Measurements from ENCODE around the gene PELO.

GRCh38 chr5:52830650-52831049 is 42.9 kb downstream of the PELO start:
- TF ChIP-seq TCF4 (CRISPR knock-in tag; IDR thresholded peaks at IDR 0.05; ENCODE audit: borderline replicate concordance), result no peak
- TF ChIP-seq PATZ1 (CRISPR knock-in tag; IDR thresholded peaks at IDR 0.05; ENCODE audit: borderline replicate concordance), result no peak
- TF ChIP-seq ESRRG (CRISPR knock-in tag; IDR thresholded peaks at IDR 0.05), result no peak
- no peak for TF ChIP-seq TOX (CRISPR knock-in tag; IDR thresholded peaks at IDR 0.05; ENCODE audit: borderline replicate concordance)
- TF ChIP-seq TSHZ2 (CRISPR knock-in tag; IDR thresholded peaks at IDR 0.05), result no peak
- TF ChIP-seq ZC3H10 (CRISPR knock-in tag; IDR thresholded peaks at IDR 0.05), result no peak
- TF ChIP-seq PPARA (CRISPR knock-in tag; IDR thresholded peaks at IDR 0.05; ENCODE audit: borderline replicate concordance), result no peak
- TF ChIP-seq RARB (CRISPR knock-in tag; IDR thresholded peaks at IDR 0.05), result no peak
- TF ChIP-seq CSDC2 (CRISPR knock-in tag; IDR thresholded peaks at IDR 0.05), result no peak
- TF ChIP-seq CREB5 (CRISPR knock-in tag; IDR thresholded peaks at IDR 0.05; ENCODE audit: low read depth), result no peak
- no peak for TF ChIP-seq ZFP3 (CRISPR knock-in tag; IDR thresholded peaks at IDR 0.05)
- no peak for TF ChIP-seq ARNTL (CRISPR knock-in tag; IDR thresholded peaks at IDR 0.05; ENCODE audit: borderline replicate concordance, low read depth)
- TF ChIP-seq GLIS3 (CRISPR knock-in tag; IDR thresholded peaks at IDR 0.05), result no peak
- no peak for TF ChIP-seq ZFP30 (CRISPR knock-in tag; IDR thresholded peaks at IDR 0.05)
